Measurements from ENCODE around the gene FGD1. TPM values are rescaled to one million over a fixed set of nuclear protein-coding genes. Genes with fewer than 3 reads are reported as not detected.

The FGD1 gene
- total RNA-seq, 2 donors from 2014 or later = 6.6 to 7.0 TPM

DNA sequence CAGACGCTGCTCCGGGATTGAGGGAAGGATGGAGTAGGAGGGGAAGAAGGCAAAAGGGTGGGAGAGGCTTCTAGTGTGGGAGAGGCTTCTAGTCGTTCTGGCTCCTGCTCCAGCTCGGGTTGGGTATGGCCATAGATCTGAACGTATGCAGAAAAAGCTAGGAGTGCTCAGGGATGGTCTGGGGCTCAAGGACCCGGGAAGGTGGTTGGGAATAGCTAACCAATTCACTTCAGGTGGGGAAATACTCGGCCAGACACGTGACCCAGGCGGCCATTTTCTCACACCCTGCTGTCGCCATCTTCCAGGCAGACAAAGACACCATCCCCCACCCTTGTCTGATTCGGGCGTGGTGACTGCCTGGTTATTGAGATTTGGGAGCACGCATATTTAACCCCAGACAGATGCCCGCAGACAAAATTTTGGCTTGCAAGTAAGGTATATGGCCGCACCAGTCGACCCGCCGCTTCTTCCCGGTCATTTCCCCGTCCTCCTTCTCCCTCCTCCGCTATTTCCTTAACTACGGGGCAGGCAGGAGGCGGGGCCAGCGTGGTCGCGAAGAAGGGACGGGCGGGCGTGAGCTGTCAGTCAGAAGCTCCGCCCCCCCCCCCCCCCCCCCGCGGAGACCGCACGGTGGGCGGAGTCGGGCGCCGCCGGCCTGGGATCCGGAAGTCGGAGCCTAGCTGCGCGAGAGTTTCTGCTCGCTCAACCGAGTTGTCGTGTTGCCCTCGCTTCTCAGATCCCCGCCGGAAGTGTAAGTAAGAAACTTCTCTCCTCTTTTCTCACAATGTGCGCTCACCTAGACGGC lies 33.7 kb upstream of the FGD1 start, which contains the start of gene GNL3L:
GNL3L (plus strand) TSS at position 668 of the 805 bp plus-strand sequence. CDS start 2,348 bp downstream, outside the sequence.
- TF ChIP-seq POLR2AphosphoS5 (IDR thresholded peaks at IDR 0.05) (peak; percentile 71), POLR2A (IDR thresholded peaks at IDR 0.05) (peak; percentile 42)
- TF ChIP-seq, protein P1, sequence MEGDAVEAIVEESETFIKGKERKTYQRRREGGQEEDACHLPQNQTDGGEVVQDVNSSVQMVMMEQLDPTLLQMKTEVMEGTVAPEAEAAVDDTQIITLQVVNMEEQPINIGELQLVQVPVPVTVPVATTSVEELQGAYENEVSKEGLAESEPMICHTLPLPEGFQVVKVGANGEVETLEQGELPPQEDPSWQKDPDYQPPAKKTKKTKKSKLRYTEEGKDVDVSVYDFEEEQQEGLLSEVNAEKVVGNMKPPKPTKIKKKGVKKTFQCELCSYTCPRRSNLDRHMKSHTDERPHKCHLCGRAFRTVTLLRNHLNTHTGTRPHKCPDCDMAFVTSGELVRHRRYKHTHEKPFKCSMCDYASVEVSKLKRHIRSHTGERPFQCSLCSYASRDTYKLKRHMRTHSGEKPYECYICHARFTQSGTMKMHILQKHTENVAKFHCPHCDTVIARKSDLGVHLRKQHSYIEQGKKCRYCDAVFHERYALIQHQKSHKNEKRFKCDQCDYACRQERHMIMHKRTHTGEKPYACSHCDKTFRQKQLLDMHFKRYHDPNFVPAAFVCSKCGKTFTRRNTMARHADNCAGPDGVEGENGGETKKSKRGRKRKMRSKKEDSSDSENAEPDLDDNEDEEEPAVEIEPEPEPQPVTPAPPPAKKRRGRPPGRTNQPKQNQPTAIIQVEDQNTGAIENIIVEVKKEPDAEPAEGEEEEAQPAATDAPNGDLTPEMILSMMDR (IDR thresholded peaks at IDR 0.05) = no peak
- DNase-seq (ENCODE audit: low spot score) = peak; percentile 79
- H3K27ac ChIP-seq = peak within 1 kb of the TSS; percentile 70 to 76
- H3K36me3 ChIP-seq = no peaks in the 10 kb centered on the region
- H3K4me1 ChIP-seq (replicated peaks) = no peaks in the 10 kb centered on the region
- 5% methylated on average over 21 of the region's 51 CpGs for WGBS
- no peaks in the 10 kb centered on the region for H3K27me3 ChIP-seq (replicated peaks; ENCODE audit: insufficient read depth)
- intact Hi-C loops (cut with DNase I) = loop anchor here (5.0 to 10.0 kb wide), 2 partner anchors 32 to 105 kb away; partner anchors contain the start of gene FGD1
- H3K9me3 ChIP-seq = no peaks in the 10 kb centered on the region
- H3K4me3 ChIP-seq = peak within 1 kb of the TSS; percentile 46 to 52

DNA sequence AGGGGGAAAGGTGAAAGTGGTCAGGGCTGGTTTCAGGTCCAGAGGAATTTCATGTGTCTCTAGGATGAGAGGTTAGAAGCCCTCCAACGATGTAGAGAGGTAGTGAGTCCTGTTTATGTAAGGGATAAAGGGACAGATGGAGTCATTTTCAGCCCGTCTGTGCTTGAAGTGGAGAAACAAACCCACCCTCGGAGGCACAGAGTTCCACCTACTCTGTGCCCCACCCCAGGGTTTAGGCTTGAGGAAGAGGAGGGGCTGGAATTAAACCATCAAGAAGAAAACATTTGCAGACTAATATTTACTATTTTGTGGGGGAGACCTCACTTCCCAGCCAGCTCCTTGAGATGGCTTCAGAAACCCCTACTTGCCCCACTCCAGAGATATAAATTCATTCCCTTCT lies 33.1 kb upstream of the FGD1 start:
- Histone ChIP-seq H3K4me3 (peak overlapping the region; percentile 46 to 52), H3K9me3 (no peaks in the 10 kb centered on the region), H3K27me3 (replicated peaks; ENCODE audit: insufficient read depth) (no peaks in the 10 kb centered on the region), H3K27ac (peak overlapping the region; percentile 70 to 76), H3K4me1 (replicated peaks) (no peaks in the 10 kb centered on the region), H3K36me3 (no peaks in the 10 kb centered on the region)
- intact Hi-C loops (cut with DNase I) = no loop called here
- no peak for DNase-seq (ENCODE audit: low spot score)
- 40% methylated on average over 3 of the region's 3 CpGs for WGBS
- TF ChIP-seq POLR2AphosphoS5 (IDR thresholded peaks at IDR 0.05) = no peak

DNA sequence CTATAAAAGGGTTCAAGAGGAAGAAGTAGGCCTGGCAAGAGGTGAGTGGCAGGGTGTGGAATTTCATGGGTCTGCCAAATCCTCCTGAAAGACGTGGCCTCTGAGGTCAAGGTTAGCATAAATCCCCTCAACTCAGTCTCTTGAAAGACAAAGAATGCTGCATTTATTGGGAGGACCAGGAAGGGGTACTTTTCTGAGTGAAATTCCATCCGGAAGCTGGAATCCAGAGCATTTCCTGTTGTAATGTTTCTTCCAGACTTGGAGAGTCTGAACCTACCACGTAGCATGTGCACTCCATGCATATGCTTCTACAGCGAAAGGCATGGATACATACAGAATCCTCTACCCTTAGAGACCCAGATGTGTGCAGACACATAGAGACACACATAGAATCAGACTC lies 13.4 kb upstream of the FGD1 start:
- H3K36me3 ChIP-seq = no peaks in the 10 kb centered on the region
- H3K9me3 ChIP-seq = no peaks in the 10 kb centered on the region
- H3K4me1 ChIP-seq (replicated peaks) = no peaks in the 10 kb centered on the region
- intact Hi-C loops (cut with DNase I) = no loop called here
- WGBS = 59% methylated on average over 4 of the region's 4 CpGs
- H3K27ac ChIP-seq = no peak overlapping the region
- H3K4me3 ChIP-seq = no peak overlapping the region
- TF ChIP-seq POLR2A (IDR thresholded peaks at IDR 0.05) = no peak
- no peaks in the 10 kb centered on the region for H3K27me3 ChIP-seq (replicated peaks; ENCODE audit: insufficient read depth)
- no peak for DNase-seq (ENCODE audit: low spot score)

DNA sequence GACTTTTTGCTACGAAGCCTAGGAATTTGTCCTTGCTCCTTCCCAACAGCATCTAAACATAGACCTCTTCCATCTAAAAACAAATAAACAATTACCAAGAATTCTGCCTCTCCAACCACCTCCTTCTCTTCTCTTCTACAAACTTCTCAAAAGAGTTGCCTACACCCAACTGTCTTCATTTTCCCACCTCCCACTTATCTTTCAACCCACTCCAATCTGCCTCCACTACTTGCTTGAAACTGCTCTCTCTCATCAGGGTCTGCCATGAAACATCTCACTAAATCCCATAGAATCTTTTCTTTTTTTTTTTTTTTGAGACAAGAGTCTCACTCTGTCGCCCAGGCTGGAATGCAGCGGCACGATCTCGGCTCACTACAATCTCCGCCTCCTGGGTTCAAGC lies 902 bp upstream of the FGD1 start:
- no peaks in the 10 kb centered on the region for H3K36me3 ChIP-seq
- H3K9me3 ChIP-seq = no peaks in the 10 kb centered on the region
- intact Hi-C loops (cut with DNase I) = loop anchor here (5.0 kb wide), 1 partner anchor 35 kb away; the partner anchor contains the start of gene GNL3L
- WGBS = 78% methylated on average over 6 of the region's 6 CpGs
- no peak for DNase-seq (ENCODE audit: low spot score)
- no peaks in the 10 kb centered on the region for H3K4me1 ChIP-seq (replicated peaks)
- H3K27ac ChIP-seq = no peak overlapping the region
- no peaks in the 10 kb centered on the region for H3K27me3 ChIP-seq (replicated peaks; ENCODE audit: insufficient read depth)
- TF ChIP-seq POLR2A (IDR thresholded peaks at IDR 0.05) = no peak
- TF ChIP-seq, protein P1 (IDR thresholded peaks at IDR 0.05) = no peak
- no peak for TF ChIP-seq POLR2AphosphoS5 (IDR thresholded peaks at IDR 0.05)
- no peak overlapping the region for H3K4me3 ChIP-seq

DNA sequence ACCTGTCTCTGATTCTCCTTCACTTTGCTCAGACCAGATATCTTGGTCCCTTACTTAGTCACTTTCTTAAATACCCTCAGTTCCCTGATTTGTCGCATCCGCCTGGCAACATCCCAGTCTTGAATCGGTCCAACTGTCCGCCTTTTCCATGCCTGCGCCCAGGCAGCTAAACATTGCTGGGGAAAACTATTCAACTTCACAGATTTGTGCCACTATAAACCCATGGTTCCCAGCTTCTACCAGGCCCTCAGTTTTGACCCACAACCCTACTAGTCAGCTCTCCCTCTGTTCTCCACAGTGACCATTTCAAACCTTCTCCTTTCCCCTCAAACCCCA lies 451 bp upstream of the FGD1 start:
- 23% methylated on average over 5 of the region's 5 CpGs for WGBS
- H3K4me1 ChIP-seq (replicated peaks) = no peaks in the 10 kb centered on the region
- no peaks in the 10 kb centered on the region for H3K9me3 ChIP-seq
- no peaks in the 10 kb centered on the region for H3K36me3 ChIP-seq
- TF ChIP-seq POLR2A (IDR thresholded peaks at IDR 0.05) (no peak), POLR2AphosphoS5 (IDR thresholded peaks at IDR 0.05) (no peak)
- TF ChIP-seq, protein P1 (IDR thresholded peaks at IDR 0.05) = no peak
- intact Hi-C loops (cut with DNase I) = loop anchor here (5.0 kb wide), 1 partner anchor 36 kb away; the partner anchor contains the start of gene GNL3L
- peak overlapping the region; percentile 49 to 55 for H3K4me3 ChIP-seq
- DNase-seq (ENCODE audit: low spot score) = no peak
- H3K27ac ChIP-seq = peak overlapping the region; percentile 67 to 68
- no peaks in the 10 kb centered on the region for H3K27me3 ChIP-seq (replicated peaks; ENCODE audit: insufficient read depth)
